HT-29 (cell line): ENCODE data around the gene MAP9. TPM values are rescaled to one million over a fixed set of nuclear protein-coding genes. Genes with fewer than 3 reads are reported as not detected.
"Not testable (repeated sequence)": the region's sequence is repeated elsewhere in the genome, so short reads cannot be mapped to it uniquely, and the experiment has no call there.

Experiments used
- DNase-seq: peaks from one replicate; pipeline ENCODE4 v3.0.0-alpha.2; 2015; ENCODE audit warnings: low spot score
- total RNA-seq: library from RNA; depleted of rRNA; stranded (reverse); fragments of >200 nt; shearing (Covaris generic); gene quantifications from 2 replicates; pipeline ENCODE4 v1.2.3, GENCODE V29; 2014; rRNA removed

MAP9 gene
- not detected in 2 replicates for total RNA-seq

DNA sequence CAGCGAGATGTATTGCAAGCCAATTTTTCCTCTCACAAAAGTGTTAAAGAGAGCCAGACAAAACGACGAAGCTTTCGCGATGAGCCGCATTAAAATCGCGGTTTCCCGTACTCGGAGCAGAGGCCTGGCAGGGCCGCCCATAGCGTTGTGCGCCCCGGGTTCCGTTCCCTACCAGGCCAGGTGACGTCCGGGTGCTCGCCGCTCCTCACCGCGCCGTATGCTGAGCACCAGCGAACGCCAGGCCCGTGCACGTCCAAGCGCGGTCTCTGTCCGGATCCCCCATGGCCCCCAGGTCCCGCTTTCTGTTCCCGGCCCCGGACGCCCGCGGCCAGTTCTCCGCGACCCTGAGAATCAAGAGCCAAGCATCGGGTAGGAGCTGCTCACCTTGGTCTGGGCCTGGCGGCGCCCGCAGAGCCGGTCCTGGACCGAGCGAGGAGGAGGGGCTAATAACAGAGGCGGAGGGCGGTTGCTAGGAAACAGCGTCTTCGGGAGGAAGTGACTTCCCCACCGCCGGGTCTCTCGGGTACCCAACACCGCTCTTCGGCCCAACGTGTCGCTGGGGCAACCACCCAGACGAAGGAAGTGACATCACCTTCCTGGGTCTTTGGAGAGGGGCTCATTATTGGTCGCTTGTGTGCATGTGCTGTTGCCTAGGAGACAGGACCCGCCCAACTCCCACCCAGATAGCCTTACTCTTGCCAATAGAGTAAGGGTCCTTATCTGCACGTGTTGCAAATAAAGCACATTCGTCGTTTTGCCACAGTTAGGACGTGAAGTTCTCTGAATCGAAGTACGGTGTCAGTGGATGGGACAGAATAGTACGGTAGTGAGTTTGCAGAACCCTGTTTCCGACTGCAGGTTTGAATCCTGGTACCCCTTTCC lies at the start of gene MAP9:
MAP9 (minus strand) TSS at position 579 of the 882 bp plus-strand sequence. CDS start 1,115 bp downstream, outside the sequence.
- DNase-seq = no peak

DNA sequence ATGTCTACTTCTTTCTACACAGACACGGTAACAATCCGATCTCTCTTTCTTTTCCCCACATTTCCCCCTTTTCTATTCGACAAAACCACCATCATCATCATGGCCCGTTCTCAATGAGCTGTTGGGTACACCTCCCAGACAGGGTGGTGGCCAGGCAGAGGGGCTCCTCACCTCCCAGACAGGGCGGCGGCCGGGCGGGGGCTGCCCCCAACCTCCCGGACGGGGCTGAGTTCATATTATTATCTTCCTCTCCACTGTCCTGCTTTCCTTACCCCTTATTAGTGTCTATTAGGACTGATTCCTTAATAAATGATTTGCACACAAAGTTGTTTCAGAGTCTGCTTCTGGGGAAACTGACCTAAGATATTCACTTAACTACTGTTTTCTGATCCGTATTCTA lies 48.0 kb upstream of the MAP9 start:
- DNase-seq = not testable (repeated sequence)

DNA sequence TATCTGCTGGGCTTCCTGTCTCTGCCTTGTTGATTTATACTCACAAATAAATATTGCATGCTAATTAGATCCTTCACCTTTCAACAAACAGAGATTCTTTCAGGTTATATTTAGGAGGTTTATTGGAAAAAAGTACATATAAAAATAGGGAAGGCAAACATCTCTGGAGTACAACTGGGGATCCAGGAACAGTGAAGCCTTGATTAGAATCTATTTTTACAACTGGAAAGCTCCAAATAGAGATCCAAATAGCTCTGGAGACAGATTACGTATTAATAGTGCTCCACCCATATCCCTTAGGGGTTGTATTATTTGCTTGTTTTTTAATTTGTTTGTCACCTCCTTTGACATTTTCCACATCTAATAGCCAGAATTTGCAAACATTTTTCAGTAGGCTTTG lies 46.9 kb upstream of the MAP9 start:
- DNase-seq = no peak

DNA sequence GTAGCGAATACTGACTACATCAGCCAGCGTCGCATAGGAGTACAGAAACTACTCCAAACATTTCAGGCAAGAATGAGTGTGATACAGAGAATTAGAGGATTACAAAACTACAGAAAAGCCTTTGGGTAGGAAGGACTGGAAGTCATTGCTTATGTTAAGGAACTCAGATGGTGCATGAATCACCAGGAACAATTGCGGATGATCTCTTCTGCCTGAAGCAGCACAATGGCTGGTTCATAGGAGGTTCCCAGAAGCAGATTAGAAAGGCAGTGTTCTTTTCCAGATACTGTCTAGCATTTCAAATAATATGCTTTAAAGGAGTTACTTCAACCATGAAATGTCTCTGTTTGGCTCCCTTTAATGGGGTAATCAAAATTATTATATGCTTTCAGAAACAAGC lies 42.5 kb upstream of the MAP9 start:
- no peak for DNase-seq

DNA sequence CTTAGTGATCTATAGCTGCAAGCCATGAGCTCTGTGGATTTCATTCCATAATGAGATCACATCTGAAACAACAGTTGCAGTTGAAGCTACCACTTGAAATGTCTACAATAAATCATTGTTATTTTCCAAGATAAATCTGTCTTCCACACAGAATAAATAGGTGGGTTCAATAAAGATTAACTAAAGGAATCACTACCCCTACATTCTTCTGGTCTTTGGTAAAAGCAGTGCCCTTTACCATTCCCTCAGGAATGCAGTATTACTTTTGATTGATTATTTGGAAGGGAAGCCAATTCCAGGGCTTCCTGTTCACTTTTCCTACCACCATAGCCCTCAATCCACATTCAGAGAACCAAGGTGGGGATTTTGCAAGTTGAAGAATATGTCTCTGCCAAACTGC lies 38.9 kb upstream of the MAP9 start:
- no peak for DNase-seq

GRCh38 chr4:155413451-155413850 lies 36.7 kb upstream of the MAP9 start:
- DNase-seq = no peak

DNA sequence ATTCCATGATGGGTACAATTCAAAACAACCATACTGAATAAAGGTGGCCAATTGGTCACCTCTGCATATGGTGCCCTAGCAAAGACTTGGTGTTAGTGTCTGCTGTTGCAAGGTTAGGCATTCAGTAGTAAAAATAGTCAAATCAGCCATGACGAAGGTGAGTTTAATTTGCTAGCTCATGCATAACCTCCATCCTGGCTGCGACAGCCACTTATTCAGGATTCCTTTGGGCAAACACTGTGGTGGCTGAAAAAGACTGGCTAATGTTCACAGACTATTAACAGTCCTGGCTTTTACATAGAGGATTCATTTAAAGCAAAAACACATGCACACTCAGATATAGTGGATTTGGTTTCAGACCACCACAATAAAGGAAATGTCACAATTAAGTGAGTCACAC lies 34.8 kb upstream of the MAP9 start:
- DNase-seq = no peak

DNA sequence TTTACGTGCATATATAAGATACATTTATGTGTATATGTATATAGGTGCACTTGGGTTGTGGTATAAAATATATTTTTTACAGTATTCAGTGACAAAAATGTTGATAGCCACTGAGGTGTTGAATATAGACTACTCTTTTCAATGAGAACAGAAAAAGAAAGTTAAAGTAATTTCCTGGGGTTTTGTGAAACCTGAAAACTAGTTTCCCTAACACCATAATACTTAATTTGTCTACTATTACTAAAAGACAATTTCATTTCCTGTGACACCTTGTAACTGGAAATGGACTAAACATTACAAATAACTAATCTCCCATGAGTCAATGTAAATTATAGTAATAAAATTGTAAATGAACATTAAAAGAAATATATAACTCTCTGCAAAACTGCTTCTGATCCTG lies 32.0 kb upstream of the MAP9 start:
- DNase-seq = no peak

DNA sequence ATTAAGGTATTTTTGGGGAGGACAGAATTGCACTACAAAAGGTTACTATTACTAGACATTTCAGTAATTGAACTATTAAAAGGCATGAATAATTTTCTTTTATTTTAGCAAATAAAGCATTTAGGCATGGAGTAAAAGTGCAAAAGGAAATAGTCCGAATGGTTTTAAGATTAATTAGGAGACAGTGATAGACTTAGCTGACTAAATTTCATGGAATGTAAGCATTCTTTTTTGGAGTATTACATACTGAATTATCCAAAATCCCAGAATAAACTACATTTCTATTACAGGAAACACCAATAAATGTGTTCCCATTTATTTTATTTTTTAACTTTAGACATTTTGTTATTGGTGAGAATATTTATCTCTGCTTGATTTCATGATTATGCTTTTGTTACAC lies 30.7 kb upstream of the MAP9 start:
- no peak for DNase-seq

DNA sequence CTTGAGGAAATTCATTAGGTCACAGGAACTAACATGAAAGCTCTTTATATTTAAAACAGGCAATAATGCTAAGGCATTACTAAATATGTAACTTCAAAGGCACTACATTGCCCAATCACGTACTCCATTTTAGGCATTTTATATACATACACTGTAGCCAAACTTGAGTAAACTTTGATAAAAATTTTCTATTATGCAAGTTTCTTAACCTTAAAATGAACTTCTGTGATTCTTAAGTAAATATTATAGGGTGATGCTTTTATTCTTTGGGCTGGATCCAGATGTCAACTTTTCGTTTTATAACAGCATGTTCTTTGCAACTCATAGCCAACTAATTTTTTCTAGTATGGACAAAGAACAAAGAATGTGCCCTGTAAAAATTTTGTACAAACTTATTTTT lies 28.3 kb upstream of the MAP9 start:
- DNase-seq = peak; percentile 47

GRCh38 chr4:155403886-155404285 lies 27.1 kb upstream of the MAP9 start:
- DNase-seq = peak; percentile 76

- no peak for DNase-seq
These were observed 26.2 kb upstream of the MAP9 start for GRCh38 chr4:155402941-155403340.

GRCh38 chr4:155400893-155401292 lies 24.1 kb upstream of the MAP9 start:
- DNase-seq = no peak

- DNase-seq = no peak
These were observed 23.4 kb upstream of the MAP9 start for GRCh38 chr4:155399974-155400697.

GRCh38 chr4:155392481-155393184 lies 15.9 kb upstream of the MAP9 start:
- no peak for DNase-seq

GRCh38 chr4:155391932-155392331 lies 15.2 kb upstream of the MAP9 start:
- DNase-seq = no peak

- DNase-seq = no peak
These were observed 11.4 kb upstream of the MAP9 start for GRCh38 chr4:155388162-155388561.

- no peak for DNase-seq
These were observed 6.8 kb upstream of the MAP9 start for GRCh38 chr4:155383541-155383940.

GRCh38 chr4:155377276-155377675 lies 511 bp upstream of the MAP9 start:
- DNase-seq = no peak

GRCh38 chr4:155371432-155372043 lies 5.2 kb downstream of the MAP9 start:
- peak; percentile 41 for DNase-seq

GRCh38 chr4:155367608-155368007 lies 9.2 kb downstream of the MAP9 start:
- no peak for DNase-seq
